ENCODE results near the gene ACTR1B. TPM values are rescaled to one million over a fixed set of nuclear protein-coding genes. Genes with fewer than 3 reads are reported as not detected.

The ACTR1B gene
- total RNA-seq, 4 donors from 2014 or later: 64.9 to 106 (median 76.3) TPM

DNA sequence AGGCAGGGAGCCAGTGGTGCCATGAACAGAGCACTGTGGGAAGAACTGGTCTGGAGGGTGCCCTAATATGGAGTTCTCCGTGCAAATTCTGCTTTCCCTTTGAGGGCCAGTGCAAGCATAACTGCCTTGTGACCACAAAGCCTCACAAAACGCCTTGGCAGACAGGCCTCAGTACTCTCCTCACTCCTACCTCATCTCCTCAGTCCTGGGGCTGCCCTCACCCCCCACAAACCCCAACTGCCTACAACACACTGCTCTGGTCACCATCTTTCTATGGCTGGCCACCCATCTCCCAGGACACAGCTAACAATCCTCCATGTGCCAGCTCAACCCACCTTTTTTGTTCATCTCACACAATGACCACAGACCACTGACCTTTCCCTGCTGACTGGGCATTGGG lies 9.1 kb downstream of the ACTR1B start:
- no peaks in the 10 kb centered on the region for H3K27me3 ChIP-seq
- TF ChIP-seq POLR2A (IDR thresholded peaks at IDR 0.05): no peak
- TF ChIP-seq, protein P1, sequence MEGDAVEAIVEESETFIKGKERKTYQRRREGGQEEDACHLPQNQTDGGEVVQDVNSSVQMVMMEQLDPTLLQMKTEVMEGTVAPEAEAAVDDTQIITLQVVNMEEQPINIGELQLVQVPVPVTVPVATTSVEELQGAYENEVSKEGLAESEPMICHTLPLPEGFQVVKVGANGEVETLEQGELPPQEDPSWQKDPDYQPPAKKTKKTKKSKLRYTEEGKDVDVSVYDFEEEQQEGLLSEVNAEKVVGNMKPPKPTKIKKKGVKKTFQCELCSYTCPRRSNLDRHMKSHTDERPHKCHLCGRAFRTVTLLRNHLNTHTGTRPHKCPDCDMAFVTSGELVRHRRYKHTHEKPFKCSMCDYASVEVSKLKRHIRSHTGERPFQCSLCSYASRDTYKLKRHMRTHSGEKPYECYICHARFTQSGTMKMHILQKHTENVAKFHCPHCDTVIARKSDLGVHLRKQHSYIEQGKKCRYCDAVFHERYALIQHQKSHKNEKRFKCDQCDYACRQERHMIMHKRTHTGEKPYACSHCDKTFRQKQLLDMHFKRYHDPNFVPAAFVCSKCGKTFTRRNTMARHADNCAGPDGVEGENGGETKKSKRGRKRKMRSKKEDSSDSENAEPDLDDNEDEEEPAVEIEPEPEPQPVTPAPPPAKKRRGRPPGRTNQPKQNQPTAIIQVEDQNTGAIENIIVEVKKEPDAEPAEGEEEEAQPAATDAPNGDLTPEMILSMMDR (IDR thresholded peaks at IDR 0.05): no peak
- peaks cover 0 to 14% of the 10 kb centered on the region in 2 donors for H3K4me1 ChIP-seq
- H3K36me3 ChIP-seq: peaks cover 30 to 40% of the 10 kb centered on the region in 2 donors
- no peaks in the 10 kb centered on the region for H3K9me3 ChIP-seq
- no peak overlapping the region for H3K27ac ChIP-seq
- DNase-seq: no peak
- no peak overlapping the region for H3K4me3 ChIP-seq (replicated peaks in 1 of 3)
- 91 to 93% methylated on average over 2 of the region's 2 CpGs for WGBS, 2 donors
- intact Hi-C loops (cut with DNase I): no loop called here

DNA sequence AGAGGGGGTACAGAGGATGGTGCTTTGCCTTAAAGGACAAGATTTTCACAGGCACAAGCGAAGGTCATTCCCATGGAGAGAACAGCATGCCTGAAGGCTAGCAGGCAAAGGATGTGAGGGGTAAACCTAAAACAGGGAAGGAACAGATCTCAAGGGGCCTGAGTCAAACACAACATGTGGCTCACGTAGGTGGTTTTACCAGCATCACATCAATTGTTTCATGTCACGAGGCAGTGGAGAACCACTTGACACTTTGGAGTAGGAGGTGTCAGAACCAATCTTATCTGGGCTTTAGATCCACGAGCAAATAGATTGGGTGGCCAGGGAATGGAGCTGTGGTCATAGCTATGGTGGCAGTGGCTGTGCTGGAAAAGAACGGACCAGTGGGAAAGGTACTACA lies 9.5 kb downstream of the ACTR1B start:
- Histone ChIP-seq H3K27me3 (no peaks in the 10 kb centered on the region), H3K27ac (no peak overlapping the region), H3K36me3 (peaks cover 30 to 41% of the 10 kb centered on the region in 2 donors), H3K4me3 (replicated peaks in 1 of 3) (no peak overlapping the region), H3K9me3 (no peaks in the 10 kb centered on the region), H3K4me1 (peaks cover 0 to 14% of the 10 kb centered on the region in 2 donors)
- no peak for TF ChIP-seq POLR2A (IDR thresholded peaks at IDR 0.05)
- TF ChIP-seq, protein P1 (IDR thresholded peaks at IDR 0.05): no peak
- no peak for DNase-seq
- 87 to 88% methylated on average over 5 of the region's 5 CpGs for WGBS, 2 donors
- intact Hi-C loops (cut with DNase I): no loop called here

DNA sequence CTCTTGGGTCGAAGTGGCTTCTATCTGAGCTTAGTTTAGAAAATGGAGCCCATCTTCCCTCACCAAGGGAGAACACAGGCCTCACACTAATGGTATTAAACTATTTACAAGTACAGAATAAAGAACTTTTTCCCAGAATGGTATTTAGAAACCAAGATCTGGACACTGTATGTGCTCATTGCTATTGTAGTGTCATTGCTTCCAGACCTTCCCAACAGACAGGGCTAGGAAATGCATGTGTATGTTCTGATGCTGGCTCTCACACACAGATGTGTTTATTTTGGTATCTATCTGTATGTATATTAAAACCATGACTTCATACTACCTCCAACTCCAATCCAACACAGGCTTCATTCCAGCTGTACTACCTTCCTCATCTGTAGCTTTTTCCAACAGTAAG lies 10.0 kb downstream of the ACTR1B start:
- DNase-seq: no peak
- intact Hi-C loops (cut with DNase I): no loop called here
- 93 to 100% methylated on average over 1 of the region's 1 CpG for WGBS, 2 donors
- peaks cover 27 to 41% of the 10 kb centered on the region in 2 donors for H3K36me3 ChIP-seq
- peaks cover 0 to 14% of the 10 kb centered on the region in 2 donors for H3K4me1 ChIP-seq
- H3K27ac ChIP-seq: no peak overlapping the region
- H3K4me3 ChIP-seq (replicated peaks in 1 of 3): no peak overlapping the region
- H3K27me3 ChIP-seq: no peaks in the 10 kb centered on the region
- H3K9me3 ChIP-seq: no peaks in the 10 kb centered on the region
- TF ChIP-seq, protein P1 (IDR thresholded peaks at IDR 0.05): no peak
- TF ChIP-seq POLR2A (IDR thresholded peaks at IDR 0.05): no peak

DNA sequence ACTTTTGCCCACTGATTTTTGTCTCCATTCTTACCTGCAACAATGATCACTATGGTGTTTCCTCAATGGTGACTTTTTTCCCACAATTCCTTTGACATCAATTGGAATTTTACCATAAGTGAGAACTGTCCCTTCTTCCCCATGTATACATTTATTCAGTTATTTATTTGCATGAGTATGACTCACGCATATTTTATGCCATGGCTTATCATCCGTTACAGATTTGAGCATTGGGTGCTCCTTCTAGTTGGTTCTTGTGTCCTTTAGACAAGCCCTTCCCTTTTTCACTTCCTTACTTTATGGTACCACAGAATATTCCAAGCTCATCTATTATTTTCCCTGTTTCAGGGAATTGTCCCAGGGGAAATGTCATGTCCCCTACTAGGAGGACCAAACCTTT lies 10.4 kb downstream of the ACTR1B start:
- no peak overlapping the region for H3K27ac ChIP-seq
- TF ChIP-seq POLR2A (IDR thresholded peaks at IDR 0.05): no peak
- TF ChIP-seq, protein P1 (IDR thresholded peaks at IDR 0.05): no peak
- H3K4me3 ChIP-seq (replicated peaks in 1 of 3): no peak overlapping the region
- WGBS, 2 donors: 94 to 100% methylated on average over 2 of the region's 2 CpGs
- peaks cover 0 to 14% of the 10 kb centered on the region in 2 donors for H3K4me1 ChIP-seq
- peaks cover 27 to 39% of the 10 kb centered on the region in 2 donors for H3K36me3 ChIP-seq
- intact Hi-C loops (cut with DNase I): no loop called here
- no peak for DNase-seq
- no peaks in the 10 kb centered on the region for H3K27me3 ChIP-seq
- no peaks in the 10 kb centered on the region for H3K9me3 ChIP-seq

DNA sequence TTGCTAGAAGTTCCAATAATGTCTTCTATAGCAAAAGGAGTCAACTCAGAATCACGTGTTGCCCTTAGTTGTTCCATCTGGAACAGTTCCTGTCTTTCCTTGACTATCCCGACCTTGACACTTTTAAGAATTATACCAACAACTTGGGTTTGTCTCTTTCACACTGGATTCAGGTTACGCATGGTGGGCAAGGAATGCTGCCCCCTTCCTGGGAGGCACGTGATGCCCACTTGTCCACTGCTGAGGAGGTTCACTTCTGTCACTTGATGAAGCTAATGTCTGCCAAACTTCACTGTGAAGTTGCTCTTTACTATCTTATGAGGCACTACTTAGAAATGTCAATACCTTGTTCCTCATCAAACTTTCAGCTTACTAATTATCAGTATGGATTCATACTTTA lies 12.7 kb downstream of the ACTR1B start:
- peak overlapping the region; percentile 18 to 53 (median 21) for H3K27ac ChIP-seq
- TF ChIP-seq, protein P1 (IDR thresholded peaks at IDR 0.05): no peak
- TF ChIP-seq POLR2A (IDR thresholded peaks at IDR 0.05): no peak
- no peaks in the 10 kb centered on the region for H3K9me3 ChIP-seq
- H3K27me3 ChIP-seq: no peaks in the 10 kb centered on the region
- H3K4me3 ChIP-seq (replicated peaks in 1 of 3): no peak overlapping the region
- WGBS, 2 donors: 33 to 41% methylated on average over 4 of the region's 4 CpGs
- DNase-seq: peak; percentile 74 to 78
- peaks cover 12 to 22% of the 10 kb centered on the region in 2 donors for H3K4me1 ChIP-seq
- peaks cover 18 to 29% of the 10 kb centered on the region in 2 donors for H3K36me3 ChIP-seq
- intact Hi-C loops (cut with DNase I): no loop called here
